Dedifferentiated amniotic fluid mesenchymal stem cell (primary cell): Measurements from ENCODE around the gene PLPPR1.

ENCODE experiments used
- DNase-seq: peaks from one replicate; pipeline ENCODE4 v3.0.0-alpha.2; 2016; ENCODE audit errors: extremely low spot score

PLPPR1 gene

GRCh38 chr9:101342595-101342994 is 314.1 kb downstream of the PLPPR1 start:
- DNase-seq: no peak

- DNase-seq: no peak
These were observed 321.8 kb downstream of the PLPPR1 start for GRCh38 chr9:101350285-101350684.

GRCh38 chr9:101352892-101353463 is 324.5 kb downstream of the PLPPR1 start:
- no peak for DNase-seq

- no peak for DNase-seq
These were observed 325.2 kb downstream of the PLPPR1 start for GRCh38 chr9:101353683-101354082.

GRCh38 chr9:101354143-101354764 is 325.7 kb downstream of the PLPPR1 start:
- DNase-seq: no peak

GRCh38 chr9:101354765-101355708 is 326.5 kb downstream of the PLPPR1 start:
- DNase-seq: no peak

GRCh38 chr9:101356619-101357018 is 328.1 kb downstream of the PLPPR1 start:
- no peak for DNase-seq

GRCh38 chr9:101359679-101360078 is 331.2 kb downstream of the PLPPR1 start:
- DNase-seq: no peak

- no peak for DNase-seq
These were observed 332.1 kb downstream of the PLPPR1 start for GRCh38 chr9:101360647-101361046.

GRCh38 chr9:101362450-101362849 is 333.9 kb downstream of the PLPPR1 start:
- DNase-seq: no peak

GRCh38 chr9:101365181-101365580 is 336.7 kb downstream of the PLPPR1 start:
- DNase-seq: peak; percentile 15

- no peak for DNase-seq
These were observed 337.7 kb downstream of the PLPPR1 start for GRCh38 chr9:101366038-101366756.

GRCh38 chr9:101367323-101367722 is 338.8 kb downstream of the PLPPR1 start:
- no peak for DNase-seq

GRCh38 chr9:101369286-101369685 is 340.8 kb downstream of the PLPPR1 start:
- no peak for DNase-seq

GRCh38 chr9:101369884-101370531 is 341.5 kb downstream of the PLPPR1 start:
- DNase-seq: no peak

GRCh38 chr9:101371813-101372212 is 343.3 kb downstream of the PLPPR1 start:
- no peak for DNase-seq

GRCh38 chr9:101372327-101373118 is 344.0 kb downstream of the PLPPR1 start:
- no peak for DNase-seq
